Measurements from ENCODE around the gene CLDN9.

DNA sequence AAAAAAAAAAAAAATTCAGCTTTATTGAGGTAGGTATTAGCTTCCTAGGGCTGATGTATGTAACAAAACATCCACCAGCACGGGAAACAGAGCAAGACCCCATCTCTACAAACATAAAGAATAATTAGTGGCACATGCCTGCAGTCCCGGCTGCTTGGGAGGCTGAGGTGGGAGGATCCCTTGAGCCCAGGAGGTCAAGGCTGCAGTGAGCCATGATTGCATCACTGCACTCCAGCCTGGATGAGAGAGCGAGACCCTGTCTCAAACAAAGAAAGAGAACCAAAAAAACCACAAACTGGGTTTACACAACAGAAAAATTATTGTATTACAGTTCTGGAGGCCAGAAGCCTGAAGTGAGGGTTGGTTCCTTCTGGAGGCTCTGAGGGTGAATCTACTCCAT is 29.7 kb downstream of the CLDN9 start:
- TF ChIP-seq, protein P1, sequence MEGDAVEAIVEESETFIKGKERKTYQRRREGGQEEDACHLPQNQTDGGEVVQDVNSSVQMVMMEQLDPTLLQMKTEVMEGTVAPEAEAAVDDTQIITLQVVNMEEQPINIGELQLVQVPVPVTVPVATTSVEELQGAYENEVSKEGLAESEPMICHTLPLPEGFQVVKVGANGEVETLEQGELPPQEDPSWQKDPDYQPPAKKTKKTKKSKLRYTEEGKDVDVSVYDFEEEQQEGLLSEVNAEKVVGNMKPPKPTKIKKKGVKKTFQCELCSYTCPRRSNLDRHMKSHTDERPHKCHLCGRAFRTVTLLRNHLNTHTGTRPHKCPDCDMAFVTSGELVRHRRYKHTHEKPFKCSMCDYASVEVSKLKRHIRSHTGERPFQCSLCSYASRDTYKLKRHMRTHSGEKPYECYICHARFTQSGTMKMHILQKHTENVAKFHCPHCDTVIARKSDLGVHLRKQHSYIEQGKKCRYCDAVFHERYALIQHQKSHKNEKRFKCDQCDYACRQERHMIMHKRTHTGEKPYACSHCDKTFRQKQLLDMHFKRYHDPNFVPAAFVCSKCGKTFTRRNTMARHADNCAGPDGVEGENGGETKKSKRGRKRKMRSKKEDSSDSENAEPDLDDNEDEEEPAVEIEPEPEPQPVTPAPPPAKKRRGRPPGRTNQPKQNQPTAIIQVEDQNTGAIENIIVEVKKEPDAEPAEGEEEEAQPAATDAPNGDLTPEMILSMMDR (IDR thresholded peaks at IDR 0.05) = no peak
- TF ChIP-seq POLR2A (IDR thresholded peaks at IDR 0.05) = no peak

Data from esophagus squamous epithelium (tissue), 4 donors.